ENCODE results near the gene PTPRT.

DNA sequence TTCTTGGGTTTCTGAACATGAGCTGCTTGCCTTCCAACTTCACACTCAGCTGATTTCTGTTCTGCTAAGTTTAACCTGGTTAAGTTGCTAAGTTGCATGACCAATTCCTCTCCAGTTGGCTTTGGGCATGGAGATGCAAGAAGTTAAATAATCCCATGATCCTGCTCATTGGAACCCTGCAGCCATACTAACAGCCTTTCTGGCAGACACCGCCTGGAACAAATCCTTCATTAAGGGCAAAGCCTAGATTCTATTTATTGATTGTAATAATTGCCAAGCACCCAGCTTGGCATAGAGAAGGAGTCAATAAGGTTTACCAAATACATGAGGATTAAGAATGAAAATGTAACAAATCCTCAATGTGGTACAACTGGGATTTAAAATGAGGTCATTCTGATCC, 829.1 kb downstream of the PTPRT start:
- TF ChIP-seq, protein P1, sequence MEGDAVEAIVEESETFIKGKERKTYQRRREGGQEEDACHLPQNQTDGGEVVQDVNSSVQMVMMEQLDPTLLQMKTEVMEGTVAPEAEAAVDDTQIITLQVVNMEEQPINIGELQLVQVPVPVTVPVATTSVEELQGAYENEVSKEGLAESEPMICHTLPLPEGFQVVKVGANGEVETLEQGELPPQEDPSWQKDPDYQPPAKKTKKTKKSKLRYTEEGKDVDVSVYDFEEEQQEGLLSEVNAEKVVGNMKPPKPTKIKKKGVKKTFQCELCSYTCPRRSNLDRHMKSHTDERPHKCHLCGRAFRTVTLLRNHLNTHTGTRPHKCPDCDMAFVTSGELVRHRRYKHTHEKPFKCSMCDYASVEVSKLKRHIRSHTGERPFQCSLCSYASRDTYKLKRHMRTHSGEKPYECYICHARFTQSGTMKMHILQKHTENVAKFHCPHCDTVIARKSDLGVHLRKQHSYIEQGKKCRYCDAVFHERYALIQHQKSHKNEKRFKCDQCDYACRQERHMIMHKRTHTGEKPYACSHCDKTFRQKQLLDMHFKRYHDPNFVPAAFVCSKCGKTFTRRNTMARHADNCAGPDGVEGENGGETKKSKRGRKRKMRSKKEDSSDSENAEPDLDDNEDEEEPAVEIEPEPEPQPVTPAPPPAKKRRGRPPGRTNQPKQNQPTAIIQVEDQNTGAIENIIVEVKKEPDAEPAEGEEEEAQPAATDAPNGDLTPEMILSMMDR (IDR thresholded peaks at IDR 0.05; ENCODE audit: low read depth, low read length, missing input control), result no peak
- TF ChIP-seq, protein P2, sequence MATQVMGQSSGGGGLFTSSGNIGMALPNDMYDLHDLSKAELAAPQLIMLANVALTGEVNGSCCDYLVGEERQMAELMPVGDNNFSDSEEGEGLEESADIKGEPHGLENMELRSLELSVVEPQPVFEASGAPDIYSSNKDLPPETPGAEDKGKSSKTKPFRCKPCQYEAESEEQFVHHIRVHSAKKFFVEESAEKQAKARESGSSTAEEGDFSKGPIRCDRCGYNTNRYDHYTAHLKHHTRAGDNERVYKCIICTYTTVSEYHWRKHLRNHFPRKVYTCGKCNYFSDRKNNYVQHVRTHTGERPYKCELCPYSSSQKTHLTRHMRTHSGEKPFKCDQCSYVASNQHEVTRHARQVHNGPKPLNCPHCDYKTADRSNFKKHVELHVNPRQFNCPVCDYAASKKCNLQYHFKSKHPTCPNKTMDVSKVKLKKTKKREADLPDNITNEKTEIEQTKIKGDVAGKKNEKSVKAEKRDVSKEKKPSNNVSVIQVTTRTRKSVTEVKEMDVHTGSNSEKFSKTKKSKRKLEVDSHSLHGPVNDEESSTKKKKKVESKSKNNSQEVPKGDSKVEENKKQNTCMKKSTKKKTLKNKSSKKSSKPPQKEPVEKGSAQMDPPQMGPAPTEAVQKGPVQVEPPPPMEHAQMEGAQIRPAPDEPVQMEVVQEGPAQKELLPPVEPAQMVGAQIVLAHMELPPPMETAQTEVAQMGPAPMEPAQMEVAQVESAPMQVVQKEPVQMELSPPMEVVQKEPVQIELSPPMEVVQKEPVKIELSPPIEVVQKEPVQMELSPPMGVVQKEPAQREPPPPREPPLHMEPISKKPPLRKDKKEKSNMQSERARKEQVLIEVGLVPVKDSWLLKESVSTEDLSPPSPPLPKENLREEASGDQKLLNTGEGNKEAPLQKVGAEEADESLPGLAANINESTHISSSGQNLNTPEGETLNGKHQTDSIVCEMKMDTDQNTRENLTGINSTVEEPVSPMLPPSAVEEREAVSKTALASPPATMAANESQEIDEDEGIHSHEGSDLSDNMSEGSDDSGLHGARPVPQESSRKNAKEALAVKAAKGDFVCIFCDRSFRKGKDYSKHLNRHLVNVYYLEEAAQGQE (IDR thresholded peaks at IDR 0.05), result no peak
- TF ChIP-seq TAF1 (conservative IDR thresholded peaks at IDR 0.05) (no peak), NR2F2 (IDR thresholded peaks at IDR 0.05) (no peak)

Measured in liver (tissue), 3 donors.